OCI-LY7 (cell line): ENCODE data around the gene B3GNT3. TPM values are rescaled to one million over a fixed set of nuclear protein-coding genes. Genes with fewer than 3 reads are reported as not detected.

ENCODE experiments used
- BruUV-seq: library from RNA; stranded (reverse); fragments of 400-500 nt; replicated peaks from 2 replicates; lab custom pipeline; 2021; lab: Mats Ljungman, UMichigan
- CTCF ChIA-PET: fragments of 300-600 bp; sonication (Branson Sonifier 250); formaldehyde crosslinking; loops from one replicate; lab custom pipeline; 2022; ENCODE audit warnings: antibody characterized with exemption; ENCODE audit not compliant: unreplicated experiment; lab: Charles Lee
- POLR2A ChIA-PET: fragments of 300-600 bp; sonication (Branson Sonifier 250); formaldehyde crosslinking; loops from one replicate; lab custom pipeline; 2022; ENCODE audit warnings: antibody characterized with exemption; lab: Charles Lee
- DNase-seq: peaks from one replicate; pipeline ENCODE4 v3.0.0-alpha.2; 2015; ENCODE audit warnings: low spot score
- H2AFZ ChIP-seq: fragments of 200-600 bp; sonication (generic), shearing (Covaris generic); 2 replicates; pipeline ENCODE4 v1.6.1; 2014; ENCODE audit warnings: mild to moderate bottlenecking, antibody characterized with exemption, low read length, moderate library complexity
- H3K27ac ChIP-seq: fragments of 200-600 bp; sonication (generic); 2 replicates; pipeline ENCODE4 v1.5.1; 2014; ENCODE audit warnings: mixed run types, low read depth, mild to moderate bottlenecking, moderate library complexity, low read length, inconsistent platforms; ENCODE audit not compliant: poor library complexity, severe bottlenecking
- H3K36me3 ChIP-seq: fragments of 200-600 bp; sonication (generic); 2 replicates; pipeline ENCODE4 v1.6.1; 2014; ENCODE audit warnings: mild to moderate bottlenecking, antibody characterized with exemption, low read length, moderate library complexity, mixed read lengths; ENCODE audit not compliant: insufficient read depth
- H3K4me1 ChIP-seq: fragments of 200-600 bp; sonication (generic); 2 replicates; pipeline ENCODE4 v1.5.1; 2014; ENCODE audit warnings: mild to moderate bottlenecking, low read length; ENCODE audit not compliant: insufficient read depth, poor library complexity, severe bottlenecking
- H3K4me2 ChIP-seq: fragments of 200-600 bp; sonication (generic); 2 replicates; pipeline ENCODE4 v1.6.1; 2014; ENCODE audit warnings: mild to moderate bottlenecking, low read length
- H3K4me3 ChIP-seq: fragments of 200-600 bp; sonication (generic); 2 replicates; pipeline ENCODE4 v1.5.1; 2014; ENCODE audit warnings: mild to moderate bottlenecking, low read depth, low read length; ENCODE audit not compliant: poor library complexity, severe bottlenecking
- H3K79me2 ChIP-seq: fragments of 200-600 bp; sonication (generic); 2 replicates; pipeline ENCODE4 v1.6.1; 2016; ENCODE audit warnings: low read depth, mild to moderate bottlenecking, low read length, moderate library complexity, mixed read lengths; ENCODE audit not compliant: insufficient read depth
- H3K9me2 ChIP-seq: fragments of 200-600 bp; sonication (generic); 2 replicates; pipeline ENCODE4 v1.6.1; 2016; ENCODE audit warnings: mild to moderate bottlenecking, low read length, mixed read lengths; ENCODE audit not compliant: insufficient read depth
- H3K9me3 ChIP-seq: fragments of 200-600 bp; sonication (generic); 2 replicates; pipeline ENCODE4 v1.6.1; 2014; ENCODE audit warnings: mild to moderate bottlenecking, mixed run types, low read length, mixed read lengths
- H4K20me1 ChIP-seq: fragments of 200-600 bp; sonication (generic); 2 replicates; pipeline ENCODE4 v1.6.1; 2014; ENCODE audit warnings: mild to moderate bottlenecking, antibody characterized with exemption, low read length, moderate library complexity, mixed read lengths; ENCODE audit not compliant: insufficient read depth
- CTCF ChIP-seq: fragments of 200-600 bp; sonication (generic); conservative IDR thresholded peaks from 2 replicates; pipeline ENCODE4 v1.5.1; 2014; ENCODE audit warnings: mild to moderate bottlenecking, antibody characterized with exemption, low read length, moderate library complexity, mixed read lengths
- EZH2phosphoT487 ChIP-seq: fragments of 200-600 bp; sonication (generic); IDR thresholded peaks from 2 replicates; pipeline ENCODE4 v1.6.1; 2018; ENCODE audit warnings: low read depth, borderline replicate concordance, mild to moderate bottlenecking, mixed run types, antibody characterized with exemption, low read length, moderate library complexity, mixed read lengths
- intact Hi-C: fragments of 100-400 bp; cut with micrococcal nuclease; formaldehyde crosslinking; loops from one replicate; pipeline ENCODE4 v1.10.0; 2022; ENCODE audit not compliant: unreplicated experiment
- total RNA-seq, 2 experiments: library from RNA; depleted of rRNA in 1 of 2; stranded (reverse); fragments of >200 nt in 1 of 2; shearing (Covaris generic) in 1 of 2; gene quantifications; 2 replicates each; pipeline ENCODE4 v1.2.3, GENCODE V29; 2014 to 2022

Gene B3GNT3
- total RNA-seq, 2 experiments from 2014 or later = not detected

DNA sequence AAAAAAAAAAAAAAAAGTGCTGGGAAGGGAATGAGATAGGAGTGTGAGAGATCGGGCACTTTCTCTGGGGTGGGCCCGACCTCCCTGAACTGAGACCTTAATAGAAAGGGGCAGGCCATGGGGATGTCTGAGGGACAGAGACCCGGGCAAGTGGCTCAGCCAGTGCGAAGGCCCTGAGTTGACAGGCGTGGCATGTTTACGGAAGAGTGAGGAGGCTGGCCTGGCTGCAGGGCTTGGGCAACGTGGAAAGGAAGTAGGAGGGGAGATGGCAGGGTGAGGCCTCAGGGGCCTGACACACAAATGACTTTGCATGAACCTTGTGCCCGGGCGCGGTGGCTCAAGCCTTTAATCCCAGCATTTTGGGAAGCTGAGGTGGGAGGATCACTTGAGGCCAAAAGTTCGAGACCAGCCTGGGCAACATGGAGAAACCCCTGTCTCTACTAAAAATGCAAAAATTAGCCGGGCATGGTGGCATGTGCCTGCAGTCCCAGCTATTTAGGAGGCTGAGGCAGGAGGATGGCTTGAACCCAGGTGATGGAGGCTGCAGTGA is 29.8 kb upstream of the B3GNT3 start:
- H3K9me2 ChIP-seq = no peaks in the 10 kb centered on the region
- H3K4me1 ChIP-seq = peaks cover 21% of the 10 kb centered on the region
- no peak overlapping the region for H3K4me3 ChIP-seq
- H3K9me3 ChIP-seq = no peaks in the 10 kb centered on the region
- no peak for DNase-seq
- ChIA-PET CTCF (interaction anchor here (1.6 kb wide), 1 partner anchor 59 kb away, joined by 5 read pairs; no protein-coding TSS in a partner anchor), POLR2A (no interaction called here)
- 0 out of 2 replicates have a peak, but pooled peaks cover 5% of the 10 kb centered on the region for H3K79me2 ChIP-seq
- no TSS peak for BruUV-seq
- no peak overlapping the region for H3K4me2 ChIP-seq
- H3K27ac ChIP-seq = no peak overlapping the region
- no peaks in the 10 kb centered on the region for H4K20me1 ChIP-seq
- TF ChIP-seq EZH2phosphoT487 (no peak), CTCF (no peak)
- H2AFZ ChIP-seq = no peak overlapping the region
- H3K36me3 ChIP-seq = peaks cover 93% of the 10 kb centered on the region
- intact Hi-C loops = no loop called here

- ChIA-PET POLR2A (interaction anchor here (0.5 to 2.7 kb wide), 3 partner anchors 12 to 163 kb away, joined by 3 to 7 read pairs (median 3); no protein-coding TSS in a partner anchor), CTCF (interaction anchor here (0.9 to 1.9 kb wide), 7 partner anchors 12 to 64 kb away, joined by 3 to 8 read pairs (median 4); partner anchors contain the start of gene MAP1S)
- Histone ChIP-seq H3K4me2 (peak overlapping the region; percentile 15; the same call in 1 of the 2 replicates), H3K79me2 (no peaks in the 10 kb centered on the region), H3K9me3 (no peaks in the 10 kb centered on the region), H3K27ac (no peak overlapping the region), H3K4me3 (no peak overlapping the region), H4K20me1 (no peaks in the 10 kb centered on the region), H3K9me2 (no peaks in the 10 kb centered on the region), H3K4me1 (peaks cover 11% of the 10 kb centered on the region), H2AFZ (no peak overlapping the region), H3K36me3 (peaks cover 89% of the 10 kb centered on the region)
- TF ChIP-seq CTCF (peak; percentile 97), EZH2phosphoT487 (no peak)
- DNase-seq = peak; percentile 90
- intact Hi-C loops = loop anchor here (1.0 kb wide), 2 partner anchors 41 to 62 kb away; no protein-coding TSS in a partner anchor
- BruUV-seq = no TSS peak
These were observed 28.3 kb upstream of the B3GNT3 start for GRCh38 chr19:17766543-17767131.
